CMK (cell line): Measurements from ENCODE around the gene ALDH8A1.
"Not testable (repeated sequence)": the region's sequence is repeated elsewhere in the genome, so short reads cannot be mapped to it uniquely, and the experiment has no call there.

ENCODE experiments used
- DNase-seq: peaks from one replicate; pipeline ENCODE4 v3.0.0-alpha.2; 2010; ENCODE audit warnings: low read depth

Gene ALDH8A1

GRCh38 chr6:134909701-134910592, 40.0 kb downstream of the ALDH8A1 start:
- DNase-seq, result no peak

- no peak for DNase-seq
Measured at GRCh38 chr6:134908906-134909516, 40.9 kb downstream of the ALDH8A1 start.

DNA sequence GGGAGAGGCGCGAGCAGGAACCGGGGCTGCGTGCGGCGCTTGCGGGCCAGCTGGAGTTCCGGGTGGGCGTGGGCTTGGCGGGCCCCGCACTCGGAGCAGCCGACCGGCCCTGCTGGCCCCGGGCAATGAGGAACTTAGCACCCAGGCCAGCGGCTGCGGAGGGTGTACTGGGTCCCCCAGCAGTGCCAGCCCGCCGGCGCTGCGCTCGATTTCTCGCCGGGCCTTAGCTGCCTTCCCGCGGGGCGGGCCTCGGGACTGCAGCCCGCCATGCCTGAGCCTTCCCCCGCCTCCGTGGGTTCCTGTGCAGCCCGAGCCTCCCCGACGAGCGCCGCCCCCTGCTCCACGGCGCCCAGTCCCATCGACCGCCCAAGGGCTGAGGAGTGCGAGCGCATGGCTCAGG, 45.2 kb downstream of the ALDH8A1 start:
- not testable (repeated sequence) for DNase-seq

DNA sequence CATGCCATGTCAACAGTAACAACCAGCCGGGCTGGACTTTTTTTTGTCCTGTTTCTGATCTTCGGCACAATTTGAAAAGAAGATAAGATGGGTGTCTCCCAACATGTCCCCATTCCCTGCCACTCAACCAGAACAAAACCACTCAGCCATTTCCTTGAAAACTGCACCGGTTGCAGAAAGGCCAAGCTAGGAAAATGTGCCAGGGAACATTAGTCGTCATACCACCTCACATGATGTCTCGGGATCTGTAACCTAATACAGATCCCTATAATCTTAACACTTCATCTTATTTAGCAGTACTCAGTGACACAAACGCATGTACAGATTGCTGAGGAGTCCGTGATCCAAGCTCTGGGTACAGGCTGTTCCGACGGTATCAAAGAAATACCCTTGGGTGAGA, 46.5 kb downstream of the ALDH8A1 start:
- DNase-seq, result no peak

- no peak for DNase-seq
Measured at GRCh38 chr6:134902936-134903335, 47.0 kb downstream of the ALDH8A1 start.

DNA sequence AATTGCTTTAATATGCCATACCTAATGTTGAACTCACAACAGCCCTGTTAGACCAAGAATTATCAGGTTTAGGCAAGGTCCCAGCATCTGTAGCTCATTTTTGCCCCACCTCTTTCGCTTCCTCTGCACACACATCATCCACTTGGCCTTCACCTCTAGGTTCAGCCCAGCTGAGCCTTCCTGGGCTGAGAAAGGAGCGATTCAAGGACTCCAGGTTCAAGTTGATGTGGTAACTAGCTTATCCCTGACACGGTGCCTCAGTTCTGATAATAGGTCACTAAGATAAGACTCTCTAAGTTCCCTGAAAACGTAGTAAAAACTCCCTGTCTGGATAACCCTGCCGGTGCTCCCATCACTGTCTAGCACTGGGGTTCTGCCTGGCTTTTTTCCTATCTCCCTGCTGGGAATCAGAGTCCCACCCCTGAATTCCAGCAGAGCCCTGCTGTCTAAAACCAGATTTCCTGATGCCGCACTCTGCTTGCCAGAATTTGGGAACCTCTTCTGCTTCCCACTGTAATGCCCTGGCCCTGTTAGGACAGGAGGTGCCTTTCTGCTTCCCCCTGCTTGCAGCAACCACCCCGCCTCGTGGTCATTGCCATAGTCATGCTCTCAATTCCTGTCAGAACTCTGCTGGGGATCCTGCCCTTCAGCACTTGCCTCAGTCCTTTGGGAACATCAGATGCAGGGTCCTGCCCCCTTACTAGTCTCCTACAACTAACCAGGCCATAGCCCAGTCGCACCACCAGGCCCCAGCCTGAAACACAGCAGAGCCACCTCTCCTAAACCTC, 47.6 kb downstream of the ALDH8A1 start:
- DNase-seq, result no peak

DNA sequence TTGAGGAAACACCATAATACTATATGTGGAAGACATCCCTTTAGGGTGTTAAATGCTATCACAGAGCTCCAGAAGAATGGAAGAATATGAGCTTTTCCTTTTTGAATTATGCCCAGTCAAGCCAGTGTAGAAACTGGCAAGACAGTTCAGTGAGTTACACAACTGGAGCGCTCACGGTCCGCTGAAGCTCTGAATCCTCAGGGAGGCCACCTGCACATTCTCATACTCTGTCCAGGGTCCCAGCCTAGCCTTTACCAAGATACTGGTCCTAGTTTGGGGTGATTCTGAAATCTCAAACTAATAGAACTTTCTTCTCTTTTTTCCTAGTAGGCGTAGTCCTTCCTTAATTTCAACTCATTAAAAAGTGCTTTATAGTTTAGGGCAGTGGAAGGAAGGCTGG, 51.3 kb downstream of the ALDH8A1 start:
- DNase-seq, result no peak

DNA sequence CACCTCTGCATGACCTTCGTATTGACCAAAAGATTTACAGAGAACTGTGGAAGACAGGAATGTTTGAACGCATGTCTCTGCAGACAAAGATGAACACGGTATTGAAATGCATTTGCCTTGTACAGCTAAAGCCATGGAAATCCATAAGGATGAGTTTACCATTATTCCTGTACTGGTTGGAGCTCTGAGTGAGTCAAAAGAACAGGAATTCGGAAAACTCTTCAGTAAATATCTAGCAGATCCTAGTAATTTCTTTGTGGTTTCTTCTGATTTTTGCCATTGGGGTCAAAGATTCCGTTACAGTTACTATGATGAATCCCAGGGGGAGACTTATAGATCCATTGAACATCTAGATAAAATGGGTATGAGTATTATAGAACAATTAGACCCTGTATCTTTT, 51.7 kb downstream of the ALDH8A1 start:
- not testable (repeated sequence) for DNase-seq

DNA sequence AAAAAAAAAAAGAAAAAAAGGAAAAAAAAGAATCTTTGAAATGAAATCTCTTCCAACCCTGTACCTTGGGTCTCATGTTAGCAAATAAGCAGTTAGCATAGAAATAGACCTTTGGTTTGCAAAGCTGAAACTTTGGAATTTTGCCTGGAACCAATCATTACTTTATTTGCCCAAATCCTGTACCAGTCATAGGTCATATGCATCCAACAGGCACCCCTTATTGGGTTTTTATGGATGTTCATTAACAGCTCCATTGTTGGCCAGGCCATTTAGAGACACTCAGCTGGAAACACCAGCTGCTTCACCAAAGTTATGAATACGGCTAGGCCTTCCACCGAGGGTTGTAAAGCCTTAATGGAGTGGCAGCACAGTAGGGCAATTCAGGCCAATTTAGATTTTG, 53.0 kb downstream of the ALDH8A1 start:
- DNase-seq, result no peak

GRCh38 chr6:134894800-134895199, 55.1 kb downstream of the ALDH8A1 start:
- no peak for DNase-seq

- no peak for DNase-seq
Measured at GRCh38 chr6:134892362-134892761, 57.5 kb downstream of the ALDH8A1 start.

- DNase-seq, result no peak
Measured at GRCh38 chr6:134891633-134892032, 58.3 kb downstream of the ALDH8A1 start.

GRCh38 chr6:134888316-134888715, 61.6 kb downstream of the ALDH8A1 start:
- no peak for DNase-seq

DNA sequence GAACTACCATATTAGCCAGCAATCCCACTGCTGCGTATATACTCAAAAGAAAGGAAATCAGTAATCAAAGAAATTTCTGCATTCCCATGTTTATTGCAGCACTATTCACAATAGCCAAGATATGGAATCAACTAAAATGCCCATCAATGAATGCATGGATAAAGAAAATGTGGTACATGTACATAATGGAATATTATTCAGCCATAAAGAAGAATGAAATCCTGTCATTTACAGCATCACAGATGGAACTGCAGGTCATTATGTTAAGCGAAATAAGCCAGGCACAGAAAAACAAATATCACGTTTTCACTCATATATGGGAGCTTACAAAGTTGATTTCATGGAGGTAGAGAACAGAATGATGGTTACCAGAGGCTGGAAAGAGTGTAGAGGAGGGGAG, 65.1 kb downstream of the ALDH8A1 start:
- no peak for DNase-seq

DNA sequence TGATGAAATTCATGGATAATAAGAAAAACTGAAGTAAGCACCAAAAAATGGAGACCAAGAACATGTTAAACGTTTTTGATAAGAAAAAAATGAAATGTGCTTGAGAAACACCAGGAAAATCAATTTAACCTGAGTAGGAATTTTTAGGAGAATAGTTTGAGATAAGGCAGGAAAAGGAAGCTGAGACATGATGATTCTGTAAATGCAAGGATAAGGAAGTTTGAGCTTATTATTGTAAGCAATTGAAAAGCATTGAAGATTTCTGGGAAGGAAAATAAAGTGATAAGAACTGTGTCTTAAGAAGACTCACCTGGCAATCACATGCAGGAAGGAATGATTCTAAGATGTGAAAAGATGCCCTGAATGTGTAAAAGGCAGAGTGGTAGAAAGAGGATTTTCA, 66.6 kb downstream of the ALDH8A1 start:
- DNase-seq, result no peak

DNA sequence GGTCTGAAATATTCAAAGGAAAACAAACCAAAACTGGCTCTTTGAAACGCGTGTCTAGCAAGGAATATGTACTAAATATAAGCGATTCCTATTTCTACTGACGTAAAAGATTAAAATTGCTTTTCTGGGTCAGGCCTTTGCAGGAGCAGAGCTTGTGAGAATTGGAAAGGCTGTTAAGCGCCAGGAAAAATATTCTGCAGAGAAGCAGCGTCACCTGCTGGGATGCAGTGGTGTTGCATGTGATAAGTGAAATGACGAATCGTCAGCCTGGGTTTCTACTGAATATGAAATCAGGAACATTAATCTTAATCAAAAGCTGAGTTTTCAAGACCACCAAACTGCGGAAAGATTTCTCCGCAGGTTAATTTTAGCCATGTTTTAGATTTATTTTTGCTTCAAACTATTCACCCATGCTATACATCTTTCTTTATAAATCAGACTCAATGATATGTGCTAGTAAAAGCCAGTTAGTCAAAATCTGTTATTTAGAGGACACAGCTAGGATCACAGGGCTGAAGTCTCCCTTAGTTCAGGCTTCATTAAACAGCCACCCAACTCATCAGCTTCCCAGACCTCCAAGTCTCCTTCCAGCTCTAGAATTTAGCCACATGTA, 67.4 kb downstream of the ALDH8A1 start:
- DNase-seq, result no peak

DNA sequence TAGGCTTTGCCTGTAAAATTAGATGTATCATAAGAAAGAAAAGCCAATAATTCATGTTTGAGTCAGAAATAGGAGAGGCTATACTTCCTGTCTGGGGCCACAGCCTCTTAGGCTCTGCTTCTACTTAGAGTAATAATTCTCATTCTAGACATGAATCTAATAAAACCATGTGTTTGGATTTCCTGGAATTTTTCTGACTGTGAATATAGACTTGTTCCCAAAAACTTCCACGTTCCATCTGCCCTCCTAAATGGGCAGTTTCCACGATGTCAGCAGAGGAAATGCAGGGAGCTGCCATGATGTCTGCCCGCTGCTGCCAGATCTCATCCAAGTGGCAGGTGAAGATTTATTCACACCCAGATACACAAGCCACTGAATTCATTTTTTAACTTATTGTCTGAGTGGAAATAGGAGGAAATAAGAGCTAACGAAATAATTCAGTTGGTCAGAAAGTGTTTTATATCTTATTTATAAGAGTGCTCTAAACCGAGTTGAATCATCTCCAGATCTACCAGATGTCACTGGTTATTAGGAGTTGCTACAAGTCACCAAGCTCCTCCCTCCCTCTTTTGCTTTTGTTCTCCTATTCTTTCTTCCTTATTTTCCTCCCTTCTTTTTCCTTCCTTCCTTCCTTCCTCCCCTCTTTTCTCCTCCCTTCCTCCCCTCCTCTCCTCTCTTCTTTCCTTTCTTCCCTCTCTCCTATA, 69.3 kb downstream of the ALDH8A1 start:
- no peak for DNase-seq

DNA sequence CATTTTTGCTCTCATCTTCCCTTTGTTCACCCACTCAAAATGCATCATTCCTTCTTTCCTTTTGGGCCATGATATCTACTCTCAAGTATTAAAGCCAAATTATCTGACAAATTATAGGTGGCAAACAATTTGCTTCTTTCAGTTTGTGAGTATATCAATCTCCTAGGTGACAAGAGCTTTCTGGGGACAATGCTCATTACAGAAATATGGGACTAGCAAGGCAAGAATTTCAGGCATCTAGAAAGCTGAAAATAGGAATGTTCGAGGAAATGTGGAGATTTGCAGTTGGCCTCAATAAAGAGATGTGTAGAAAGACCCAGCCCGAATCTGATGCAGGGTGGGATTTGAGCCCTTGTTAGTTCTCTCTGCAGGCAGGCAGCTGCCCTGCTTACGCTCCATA, 71.8 kb downstream of the ALDH8A1 start:
- no peak for DNase-seq

DNA sequence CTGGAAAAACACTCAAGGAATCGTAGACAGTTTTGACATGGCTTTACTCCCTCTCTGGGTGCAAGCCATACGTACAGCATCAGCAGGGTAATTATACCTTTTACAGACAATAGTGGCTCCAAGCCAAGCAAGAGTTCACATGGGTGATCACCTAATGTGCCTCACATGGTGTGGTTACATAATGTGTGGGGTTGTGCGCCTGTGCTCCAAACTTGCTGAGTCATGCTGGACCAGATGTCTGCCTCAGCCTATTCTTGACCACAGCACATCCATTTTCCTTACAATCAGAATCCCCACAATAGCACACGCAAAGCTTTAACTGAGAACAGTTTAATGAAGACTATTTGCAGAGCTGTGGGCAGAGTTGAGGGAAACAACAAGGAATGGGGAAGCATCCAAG, 74.5 kb downstream of the ALDH8A1 start:
- no peak for DNase-seq

- no peak for DNase-seq
Measured at GRCh38 chr6:134873500-134874388, 76.2 kb downstream of the ALDH8A1 start.
